NT2/D1 (cell line): ENCODE measurements around the gene KSR1.

ENCODE experiments used
- SUZ12 ChIP-seq: IDR thresholded peaks from 2 replicates; pipeline ENCODE4 v1.6.1; 2011; ENCODE audit not compliant: insufficient read length, insufficient read depth; ENCODE audit errors: extremely low read depth
- YY1 ChIP-seq: IDR thresholded peaks from 2 replicates; pipeline ENCODE4 v1.6.1; 2011; ENCODE audit not compliant: insufficient read length, insufficient read depth

DNA sequence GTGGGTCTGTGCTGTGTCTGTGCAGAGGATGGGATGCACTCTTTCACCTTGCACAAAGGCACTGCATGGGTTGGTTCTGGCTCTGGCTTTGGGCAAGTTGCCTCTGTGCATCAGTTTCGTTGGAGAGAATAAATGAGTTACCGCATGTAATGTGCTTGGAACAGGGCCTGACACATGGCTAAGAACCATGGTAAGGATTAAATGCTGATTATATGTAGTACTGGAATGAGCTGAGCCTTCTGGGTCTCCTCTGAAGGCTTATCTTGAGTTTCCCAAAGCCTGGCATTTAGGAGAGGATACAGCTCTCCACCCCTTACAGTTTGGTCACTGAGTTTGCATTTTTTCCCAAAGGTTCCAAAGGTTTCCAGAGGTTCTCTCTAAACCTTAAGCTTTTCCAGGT lies 69.1 kb downstream of the KSR1 start:
- TF ChIP-seq YY1 = no peak
- TF ChIP-seq SUZ12 = no peak
